ENCODE results near the gene GUCA2A. TPM values are rescaled to one million over a fixed set of nuclear protein-coding genes. Genes with fewer than 3 reads are reported as not detected.

The GUCA2A gene
- total and polyA plus RNA-seq, 2 of the 13 experiments (the other 11 are each of a cell fraction or from before 2014, with no cell fraction given): not detected

DNA sequence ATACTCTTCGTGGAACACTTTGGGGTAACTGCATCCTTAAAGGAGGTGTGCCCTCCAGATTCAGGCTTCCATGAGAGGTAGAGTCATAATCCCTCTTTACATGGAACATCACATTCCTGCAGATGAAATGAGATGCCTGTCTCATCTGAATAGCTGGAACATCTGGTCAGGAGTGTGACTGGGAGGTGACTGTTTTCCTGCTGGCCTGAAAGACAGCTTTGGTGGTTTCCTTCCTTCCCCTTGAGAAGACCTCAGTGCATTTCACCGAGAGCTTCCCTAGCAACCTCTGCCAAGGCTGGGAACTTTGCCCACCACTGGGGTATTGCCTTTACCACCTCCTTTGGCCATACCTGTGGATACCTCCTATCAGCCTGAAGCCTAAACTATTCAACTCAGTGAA is 46.7 kb upstream of the GUCA2A start:
- Histone ChIP-seq H3K4me3 (replicated peaks in 1 of 3; ENCODE audit: insufficient read depth in 1 of 3, low read depth in 2 of 3, low read length in 3 of 3) (no peak overlapping the region), H3K27ac (ENCODE audit: extremely low read length, insufficient read depth, low read length) (no peak overlapping the region), H2AFZ (ENCODE audit: low read length) (no peak overlapping the region), H3K9ac (ENCODE audit: insufficient read depth, low read depth, low read length) (no peak overlapping the region), H3K27me3 (ENCODE audit: control insufficient read depth in 1 of 2, insufficient read depth in 2 of 2, low read length in 2 of 2) (no peaks in the 10 kb centered on the region), H3K4me2 (ENCODE audit: low read depth, low read length) (no peak overlapping the region), H3K4me1 (ENCODE audit: insufficient read depth, low read length) (peaks cover 29% of the 10 kb centered on the region), H3K9me3 (ENCODE audit: low read length) (no peaks in the 10 kb centered on the region), H3K79me2 (ENCODE audit: insufficient read depth, low read length) (peaks cover 41% of the 10 kb centered on the region), H4K20me1 (ENCODE audit: insufficient read depth, low read length) (peaks cover 3% of the 10 kb centered on the region; the same call in 1 of the 2 replicates), H3K36me3 (replicated peaks in 1 of 2; ENCODE audit: control insufficient read depth in 1 of 2, insufficient read depth in 2 of 2, low read length in 2 of 2) (peaks cover 0 to 6% of the 10 kb centered on the region in 2 experiments; a peak in 3 of 5 replicates)
- ChIA-PET CTCF (ENCODE audit: low intra/inter-chr PET ratio, low total read pairs) (no interaction called here), POLR2A (no interaction called here)
- no peak for ATAC-seq
- DNase-seq (ENCODE audit: low spot score): no peak
- in situ Hi-C loops (cut with HindIII; ENCODE audit: extremely low pct_ligation_motif_present, low pct_unique_long_range_greater_than_20kb) (no loop called here), intact Hi-C loops (cut with micrococcal nuclease; ENCODE audit: unreplicated experiment) (no loop called here)
- 100% methylated on average over 2 of the region's 2 CpGs for WGBS (ENCODE audit: low lambda C conversion rate)
- no TSS peak for BruUV-seq (replicated peaks)
- no peak for FAIRE-seq
- TF ChIP-seq ZNF749 (CRISPR knock-in tag; IDR thresholded peaks at IDR 0.05; ENCODE audit: borderline replicate concordance) (no peak), FOXK1 (CRISPR knock-in tag; IDR thresholded peaks at IDR 0.05; ENCODE audit: borderline replicate concordance, low read depth) (no peak), ZNF644 (CRISPR knock-in tag; IDR thresholded peaks at IDR 0.05; ENCODE audit: low read depth) (no peak), CSRNP2 (CRISPR knock-in tag; conservative IDR thresholded peaks at IDR 0.05; ENCODE audit: low read depth) (no peak)

DNA sequence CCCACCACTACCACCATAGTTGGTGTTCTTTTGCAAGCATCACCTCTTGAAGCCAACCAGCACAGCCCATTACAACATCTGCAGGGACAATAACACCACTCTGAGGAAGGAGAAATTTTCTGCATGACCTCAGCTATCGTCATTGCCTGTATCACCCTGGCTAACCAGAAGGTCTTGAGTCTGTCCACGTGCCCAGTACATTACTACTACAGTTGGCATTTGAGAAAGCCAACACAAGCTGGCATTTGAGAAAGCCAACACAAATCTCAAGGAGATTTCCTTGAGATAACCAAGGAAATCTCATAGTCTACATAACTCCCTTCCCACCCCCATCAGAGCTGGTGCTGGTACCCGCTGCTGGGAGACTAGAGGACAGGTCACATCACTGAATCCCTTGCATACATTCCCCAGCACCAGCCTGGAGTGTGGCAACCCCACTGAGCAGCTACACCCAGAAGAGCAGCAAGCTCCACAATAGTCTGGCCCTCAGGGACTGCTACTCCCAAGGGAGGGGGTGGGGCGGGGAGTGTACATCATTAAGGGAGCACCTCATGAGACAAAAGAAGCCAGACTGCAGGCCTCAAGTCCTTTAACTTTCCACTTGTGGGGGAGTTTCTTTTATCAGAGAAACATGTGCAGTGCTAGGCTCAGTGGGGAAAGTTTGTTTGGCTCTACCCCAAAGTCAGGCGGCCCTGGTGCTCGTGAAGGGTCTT is 46.0 kb upstream of the GUCA2A start:
- ChIA-PET CTCF (ENCODE audit: low intra/inter-chr PET ratio, low total read pairs) (no interaction called here), POLR2A (no interaction called here)
- WGBS (ENCODE audit: low lambda C conversion rate): 100% methylated on average over 5 of the region's 6 CpGs
- Histone ChIP-seq H3K4me2 (ENCODE audit: low read depth, low read length) (no peak overlapping the region), H3K4me1 (ENCODE audit: insufficient read depth, low read length) (peaks cover 27% of the 10 kb centered on the region), H3K4me3 (replicated peaks in 1 of 3; ENCODE audit: insufficient read depth in 1 of 3, low read depth in 2 of 3, low read length in 3 of 3) (no peak overlapping the region), H2AFZ (ENCODE audit: low read length) (no peak overlapping the region), H3K79me2 (ENCODE audit: insufficient read depth, low read length) (peaks cover 42% of the 10 kb centered on the region), H3K36me3 (replicated peaks in 1 of 2; ENCODE audit: control insufficient read depth in 1 of 2, insufficient read depth in 2 of 2, low read length in 2 of 2) (peaks cover 1 to 6% of the 10 kb centered on the region in 2 experiments; a peak in 3 of 5 replicates), H3K9me3 (ENCODE audit: low read length) (no peaks in the 10 kb centered on the region), H3K27ac (ENCODE audit: extremely low read length, insufficient read depth, low read length) (no peak overlapping the region), H3K27me3 (ENCODE audit: control insufficient read depth in 1 of 2, insufficient read depth in 2 of 2, low read length in 2 of 2) (no peaks in the 10 kb centered on the region), H3K9ac (ENCODE audit: insufficient read depth, low read depth, low read length) (no peak overlapping the region), H4K20me1 (ENCODE audit: insufficient read depth, low read length) (peaks cover 3% of the 10 kb centered on the region; the same call in 1 of the 2 replicates)
- in situ Hi-C loops (cut with HindIII; ENCODE audit: extremely low pct_ligation_motif_present, low pct_unique_long_range_greater_than_20kb) (no loop called here), intact Hi-C loops (cut with micrococcal nuclease; ENCODE audit: unreplicated experiment) (no loop called here)
- no TSS peak for BruUV-seq (replicated peaks)
- DNase-seq (ENCODE audit: low spot score) (no peak), FAIRE-seq (no peak), ATAC-seq (no peak)
- TF ChIP-seq ZNF18 (CRISPR knock-in tag; IDR thresholded peaks at IDR 0.05; ENCODE audit: insufficient replicate concordance) (no peak), NFYB (CRISPR knock-in tag; IDR thresholded peaks at IDR 0.05) (no peak)

Data from HepG2 (cell line).